Endothelial cell of umbilical vein (primary cell): ENCODE measurements around the gene EML4. TPM values are rescaled to one million over a fixed set of nuclear protein-coding genes. Genes with fewer than 3 reads are reported as not detected.
"Not testable (repeated sequence)": the region's sequence is repeated elsewhere in the genome, so short reads cannot be mapped to it uniquely, and the experiment has no call there.

Source experiments
- BruUV-seq: library from RNA; stranded (reverse); fragments of 400-500 nt; replicated peaks from 2 replicates; lab custom pipeline; 2021; lab: Mats Ljungman, UMichigan
- CTCF ChIA-PET: fragments of 300-600, 350-600 bp; sonication (Branson Sonifier 250); formaldehyde crosslinking; loops from one replicate; lab custom pipeline; 2021; ENCODE audit warnings: antibody characterized with exemption, inconsistent platforms; lab: Charles Lee
- POLR2A ChIA-PET: fragments of 300-600, 350-600 bp; sonication (Branson Sonifier 250); formaldehyde crosslinking; loops from one replicate; lab custom pipeline; 2021; ENCODE audit warnings: antibody characterized with exemption, inconsistent platforms; lab: Charles Lee
- DNase-seq: peaks from one replicate; pipeline ENCODE4 v3.0.0-alpha.2; 2011; ENCODE audit warnings: low read depth, low spot score
- FAIRE-seq: peaks from 2 replicates; lab custom pipeline; 2011; peaks lifted over from hg19 to GRCh38; lab: Jason Lieb, UNC
- H2AFZ ChIP-seq: 2 replicates; pipeline ENCODE4 v1.6.0; 2012; ENCODE audit warnings: low read depth, low read length, control low read depth, inconsistent platforms
- H3K27ac ChIP-seq: 2 replicates; pipeline ENCODE4 v1.5.1; 2011; ENCODE audit warnings: low read depth, mild to moderate bottlenecking, control low read depth, low read length, moderate library complexity; ENCODE audit not compliant: insufficient read depth
- H3K27me3 ChIP-seq, 2 experiments: 2 replicates each; pipeline versions ENCODE4 v1.6.0 to v1.6.1; 2011; ENCODE audit warnings: low read length in 2 of 2, mixed read lengths in 1 of 2; ENCODE audit not compliant: control insufficient read depth in 2 of 2, insufficient read depth in 2 of 2
- H3K36me3 ChIP-seq, 2 experiments: 2 replicates in 1 of 2; 3 replicates in 1 of 2; pipeline ENCODE4 v1.5.1; 2011; ENCODE audit warnings: low read length in 2 of 2, mild to moderate bottlenecking in 1 of 2, moderate library complexity in 1 of 2; ENCODE audit not compliant: control insufficient read depth in 2 of 2, insufficient read depth in 2 of 2; ENCODE audit errors: extremely low read depth in 1 of 2
- H3K4me1 ChIP-seq: 3 replicates; pipeline ENCODE4 v1.5.1; 2011; ENCODE audit warnings: mild to moderate bottlenecking, low read length; ENCODE audit not compliant: control insufficient read depth, insufficient read depth; ENCODE audit errors: extremely low read depth
- H3K4me2 ChIP-seq: 2 replicates; pipeline ENCODE4 v1.6.1; 2011; ENCODE audit warnings: low read length, control low read depth, mixed read lengths; ENCODE audit not compliant: insufficient read depth
- H3K4me3 ChIP-seq, 3 experiments: fragments of 200-600 bp in 1 of 3; sonication (generic), shearing (Covaris generic) in 1 of 3; replicated peaks in 1 of 3; 2 replicates each; pipeline ENCODE4 v1.5.1; 2011 to 2016; ENCODE audit warnings: control low read depth in 3 of 3, low read length in 3 of 3, mild to moderate bottlenecking in 2 of 3, inconsistent platforms in 1 of 3, low read depth in 1 of 3, moderate library complexity in 1 of 3; ENCODE audit not compliant: insufficient read depth in 1 of 3
- H3K79me2 ChIP-seq: 2 replicates; pipeline ENCODE4 v1.6.0; 2012; ENCODE audit warnings: low read length, inconsistent platforms; ENCODE audit not compliant: control insufficient read depth, insufficient read depth
- H3K9ac ChIP-seq: replicated peaks from 2 replicates; pipeline ENCODE3; 2011; ENCODE audit warnings: low read length, control low read depth; ENCODE audit not compliant: insufficient read depth; ENCODE audit errors: extremely low read depth
- H3K9me1 ChIP-seq: replicated peaks from 3 replicates; pipeline ENCODE4 v1.6.0; 2011; ENCODE audit warnings: mild to moderate bottlenecking, low read length; ENCODE audit not compliant: control insufficient read depth, insufficient read depth; ENCODE audit errors: extremely low read depth
- H3K9me3 ChIP-seq: replicated peaks from 2 replicates; pipeline ENCODE4 v1.5.1; 2012; ENCODE audit warnings: low read length, inconsistent platforms; ENCODE audit not compliant: control insufficient read depth, insufficient read depth
- H4K20me1 ChIP-seq: replicated peaks from 2 replicates; pipeline ENCODE3; 2011; ENCODE audit warnings: mild to moderate bottlenecking, low read length; ENCODE audit not compliant: control insufficient read depth, insufficient read depth; ENCODE audit errors: extremely low read depth
- CTCF ChIP-seq, 2 donors: IDR thresholded peaks; 1 replicate in 1 of 2; 2 replicates in 1 of 2; pipeline ENCODE4 v1.5.1; 2011; ENCODE audit warnings: low read length in 2 of 2, mild to moderate bottlenecking in 2 of 2, moderate library complexity in 2 of 2, control low read depth in 1 of 2, inconsistent platforms in 1 of 2, low read depth in 1 of 2; ENCODE audit not compliant: insufficient read depth in 1 of 2; ENCODE audit errors: extremely low read depth in 1 of 2
- EZH2 ChIP-seq: IDR thresholded peaks from 2 replicates; pipeline ENCODE4 v1.6.1; 2012; ENCODE audit warnings: borderline replicate concordance, low read depth, mild to moderate bottlenecking, moderate library complexity, low read length, inconsistent platforms; ENCODE audit not compliant: severe bottlenecking
- FOS ChIP-seq: IDR thresholded peaks from 2 replicates; pipeline ENCODE4 v1.6.1; 2011; ENCODE audit warnings: mild to moderate bottlenecking, low read length, moderate library complexity, borderline replicate concordance; ENCODE audit not compliant: insufficient read depth
- GATA2 ChIP-seq: IDR thresholded peaks from 2 replicates; pipeline ENCODE4 v1.7.0; 2011; ENCODE audit warnings: low read depth, mild to moderate bottlenecking, moderate library complexity, mixed read lengths, low read length; ENCODE audit not compliant: insufficient read length, insufficient read depth
- JUN ChIP-seq: IDR thresholded peaks from 2 replicates; pipeline ENCODE4 v1.6.1; 2011; ENCODE audit warnings: borderline replicate concordance, low read depth; ENCODE audit not compliant: insufficient read length, insufficient read depth
- MAX ChIP-seq: IDR thresholded peaks from 2 replicates; pipeline ENCODE4 v1.6.1; 2011; ENCODE audit not compliant: insufficient read depth, insufficient read length
- MYC ChIP-seq: IDR thresholded peaks from one replicate; pipeline ENCODE4 v1.6.1; 2011; ENCODE audit warnings: mild to moderate bottlenecking, low read depth, low read length
- POLR2A ChIP-seq: IDR thresholded peaks from 2 replicates; pipeline ENCODE4 v1.6.1; 2012; ENCODE audit warnings: low read depth, mild to moderate bottlenecking, control low read depth, low read length
- POLR2AphosphoS5 ChIP-seq: IDR thresholded peaks from 2 replicates; pipeline ENCODE4 v1.6.1; 2012; ENCODE audit warnings: low read depth, mild to moderate bottlenecking, control low read depth, low read length, moderate library complexity; ENCODE audit not compliant: insufficient read depth
- dilution Hi-C: fragments of 300-500 bp; cut with MboI; formaldehyde crosslinking; loops from one replicate; pipeline ENCODE4 v1.15.0; 2019; ENCODE audit warnings: low sequenced_read_pairs; ENCODE audit not compliant: extremely low pct_ligation_motif_present
- intact Hi-C: fragments of 100-400 bp; cut with micrococcal nuclease; formaldehyde crosslinking; loops from one replicate; pipeline ENCODE4 v1.10.0; 2022
- polyA plus RNA-seq, 4 experiments: library from polyadenylated mRNA; depleted of rRNA in 3 of 4; stranded (reverse) in 3 of 4; unstranded in 1 of 4; fragments of >200 nt; gene quantifications; 2 replicates each; pipeline versions ENCODE4 v1.2.1 to v1.2.3, GENCODE V29; 2011 to 2012; ENCODE audit warnings: missing spikeins in 1 of 4
- total RNA-seq: library from RNA; stranded (reverse); gene quantifications from 2 replicates; pipeline ENCODE4 v1.2.3, GENCODE V29; 2021

Gene EML4
- total and polyA plus RNA-seq, 2 donors (not counting 3 experiments of a cell fraction or from before 2014, with no cell fraction given): 13.3 to 32.0 TPM

GRCh38 chr2:42129947-42130346 lies 39.2 kb upstream of the EML4 start:
- dilution Hi-C loops: no loop called here
- no peak for DNase-seq
- Histone ChIP-seq H2AFZ (no peak overlapping the region), H3K79me2 (no peaks in the 10 kb centered on the region), H3K4me3 (no peak overlapping the region), H3K27ac (no peak overlapping the region), H3K4me1 (peaks cover 15% of the 10 kb centered on the region), H3K9ac (no peak overlapping the region), H3K9me3 (no peaks in the 10 kb centered on the region), H4K20me1 (no peaks in the 10 kb centered on the region), H3K9me1 (no peaks in the 10 kb centered on the region), H3K27me3 (peaks cover 9 to 10% of the 10 kb centered on the region in 2 experiments), H3K4me2 (no peak overlapping the region), H3K36me3 (no peaks in the 10 kb centered on the region)
- no peak for TF ChIP-seq POLR2AphosphoS5
- TF ChIP-seq FOS: no peak
- TF ChIP-seq GATA2: no peak
- no peak for TF ChIP-seq POLR2A
- TF ChIP-seq CTCF (IDR thresholded peaks at IDR 0.05; ENCODE audit: extremely low read depth in 1 of 2, insufficient read depth in 1 of 2, low read depth in 1 of 2, low read length in 2 of 2): no peak
- no peak for TF ChIP-seq JUN
- no peak for TF ChIP-seq EZH2
- TF ChIP-seq MAX: no peak
- no peak for TF ChIP-seq MYC
- ChIA-PET CTCF (interaction anchor here (1.3 to 1.9 kb wide), 2 partner anchors 12 to 199 kb away, joined by 9 to 11 read pairs; no protein-coding TSS in a partner anchor), POLR2A (no interaction called here)
- BruUV-seq: no TSS peak
- intact Hi-C loops: loop anchor here (5.0 kb wide), 1 partner anchor 37 kb away; the partner anchor contains the start of gene EML4
- no peak for FAIRE-seq

GRCh38 chr2:42130858-42131257 lies 38.3 kb upstream of the EML4 start:
- H4K20me1 ChIP-seq, FAIRE-seq, H3K4me3 ChIP-seq, H3K27ac ChIP-seq, H3K79me2 ChIP-seq, H3K27me3 ChIP-seq, H3K4me2 ChIP-seq, BruUV-seq, POLR2A ChIA-PET, dilution Hi-C loops, DNase-seq, H3K9ac ChIP-seq, H3K9me1 ChIP-seq, H2AFZ ChIP-seq, H3K9me3 ChIP-seq, H3K36me3 ChIP-seq: not testable (repeated sequence)
- CTCF ChIA-PET: interaction anchor here (0.7 kb wide), 1 partner anchor 211 kb away, joined by 3 read pairs; no protein-coding TSS in a partner anchor
- intact Hi-C loops: loop anchor here (5.0 kb wide), 1 partner anchor 36 kb away; the partner anchor contains the start of gene EML4
- H3K4me1 ChIP-seq: peaks cover 19% of the 10 kb centered on the region
